OCI-LY1 (cell line): ENCODE measurements around the gene TRIM6.

Experiments used
- H2AFZ ChIP-seq: fragments of 200-600 bp; sonication (generic), shearing (Covaris generic); 2 replicates; pipeline ENCODE4 v1.6.0; 2014; ENCODE audit warnings: antibody characterized with exemption, mild to moderate bottlenecking, low read length
- H3F3A ChIP-seq: fragments of 200-600 bp; sonication (generic), shearing (Covaris generic); 2 replicates; pipeline ENCODE4 v1.6.0; 2014; ENCODE audit warnings: mild to moderate bottlenecking, antibody characterized with exemption, low read length, moderate library complexity; ENCODE audit not compliant: insufficient read depth
- H3K27ac ChIP-seq: fragments of 200-600 bp; sonication (generic); 2 replicates; pipeline ENCODE4 v1.5.1; 2014; ENCODE audit warnings: low read length, mixed run types, mild to moderate bottlenecking, low read depth; ENCODE audit not compliant: poor library complexity, severe bottlenecking
- H3K27me3 ChIP-seq: fragments of 200-600 bp; sonication (generic); 2 replicates; pipeline ENCODE4 v1.6.0; 2014; ENCODE audit warnings: antibody characterized with exemption, mild to moderate bottlenecking, low read length, moderate library complexity; ENCODE audit not compliant: insufficient read depth
- H3K36me3 ChIP-seq: fragments of 200-600 bp; sonication (generic); 2 replicates; pipeline ENCODE4 v1.6.1; 2014; ENCODE audit warnings: mild to moderate bottlenecking, antibody characterized with exemption, low read length, moderate library complexity, mixed read lengths; ENCODE audit not compliant: insufficient read depth
- H3K4me1 ChIP-seq: fragments of 200-600 bp; sonication (generic); 2 replicates; pipeline ENCODE4 v1.5.1; 2014; ENCODE audit warnings: mild to moderate bottlenecking, low read length, moderate library complexity; ENCODE audit not compliant: insufficient read depth, severe bottlenecking
- H3K4me2 ChIP-seq: fragments of 200-600 bp; sonication (generic), shearing (Covaris generic); 2 replicates; pipeline ENCODE4 v1.6.1; 2014; ENCODE audit warnings: low read length
- H3K4me3 ChIP-seq: fragments of 200-600 bp; sonication (generic); 2 replicates; pipeline ENCODE4 v1.5.1; 2014; ENCODE audit warnings: low read length, low read depth, mild to moderate bottlenecking, mixed read lengths; ENCODE audit not compliant: poor library complexity, severe bottlenecking
- H3K79me2 ChIP-seq: fragments of 200-600 bp; shearing (Covaris generic); 2 replicates; pipeline ENCODE4 v1.6.1; 2016; ENCODE audit warnings: mixed run types, low read length, mixed read lengths; ENCODE audit not compliant: insufficient read depth
- H3K9ac ChIP-seq: fragments of 200-600 bp; sonication (generic), shearing (Covaris generic); 2 replicates; pipeline ENCODE4 v1.6.1; 2014; ENCODE audit warnings: mild to moderate bottlenecking, low read length, mixed read lengths
- H3K9me2 ChIP-seq: fragments of 200-600 bp; sonication (generic), shearing (Covaris generic); 2 replicates; pipeline ENCODE4 v1.6.1; 2014; ENCODE audit warnings: low read depth, mild to moderate bottlenecking, low read length, mixed read lengths
- H3K9me3 ChIP-seq: fragments of 200-600 bp; shearing (Covaris generic); 2 replicates; pipeline ENCODE4 v1.6.1; 2014; ENCODE audit warnings: low read length, mixed read lengths
- H4K20me1 ChIP-seq: fragments of 200-600 bp; sonication (generic), shearing (Covaris generic); 2 replicates; pipeline ENCODE4 v1.6.0; 2016; ENCODE audit warnings: mild to moderate bottlenecking, low read length; ENCODE audit not compliant: insufficient read depth
- CTCF ChIP-seq: fragments of 200-600 bp; sonication (generic), shearing (Covaris generic); IDR thresholded peaks from 2 replicates; pipeline ENCODE4 v1.5.1; 2017; ENCODE audit warnings: mild to moderate bottlenecking, antibody characterized with exemption, low read length, moderate library complexity, mixed read lengths
- EZH2 ChIP-seq: fragments of 200-600 bp; sonication (generic), shearing (Covaris generic); IDR thresholded peaks from 2 replicates; pipeline ENCODE4 v1.8.0; 2017; ENCODE audit warnings: borderline replicate concordance, mixed run types, mild to moderate bottlenecking, antibody characterized with exemption, low read length, moderate library complexity, mixed read lengths

Gene TRIM6

GRCh38 chr11:5639953-5640352, 43.5 kb downstream of the TRIM6 start:
- Histone ChIP-seq H3F3A (no peaks in the 10 kb centered on the region), H3K9ac (no peak overlapping the region), H3K9me3 (no peaks in the 10 kb centered on the region), H2AFZ (no peak overlapping the region), H4K20me1 (no peaks in the 10 kb centered on the region), H3K27me3 (no peaks in the 10 kb centered on the region), H3K27ac (no peak overlapping the region), H3K4me2 (no peak overlapping the region), H3K79me2 (no peaks in the 10 kb centered on the region), H3K4me3 (no peak overlapping the region), H3K36me3 (peaks cover 32% of the 10 kb centered on the region), H3K4me1 (no peaks in the 10 kb centered on the region), H3K9me2 (no peaks in the 10 kb centered on the region)
- TF ChIP-seq EZH2, result no peak
- no peak for TF ChIP-seq CTCF

- no peaks in the 10 kb centered on the region for H3K9me2 ChIP-seq
- no peak overlapping the region for H3K4me2 ChIP-seq
- no peak overlapping the region for H3K4me3 ChIP-seq
- H3K79me2 ChIP-seq, result no peaks in the 10 kb centered on the region
- no peaks in the 10 kb centered on the region for H4K20me1 ChIP-seq
- H3K27me3 ChIP-seq, result no peaks in the 10 kb centered on the region
- H3K4me1 ChIP-seq, result no peaks in the 10 kb centered on the region
- no peak overlapping the region for H3K27ac ChIP-seq
- TF ChIP-seq CTCF (no peak), EZH2 (no peak)
- no peak overlapping the region for H2AFZ ChIP-seq
- H3K9ac ChIP-seq, result no peak overlapping the region
- peaks cover 16% of the 10 kb centered on the region for H3K36me3 ChIP-seq
- H3K9me3 ChIP-seq, result no peaks in the 10 kb centered on the region
- no peaks in the 10 kb centered on the region for H3F3A ChIP-seq
These were observed 47.1 kb downstream of the TRIM6 start for GRCh38 chr11:5643585-5643984.

- Histone ChIP-seq H3K9ac (no peak overlapping the region), H2AFZ (no peak overlapping the region), H3K4me2 (no peak overlapping the region), H3K27me3 (no peaks in the 10 kb centered on the region), H3K4me1 (no peaks in the 10 kb centered on the region), H3K36me3 (peaks cover 16% of the 10 kb centered on the region; the same call in 1 of the 2 replicates), H3K9me2 (no peaks in the 10 kb centered on the region), H3K27ac (no peak overlapping the region), H4K20me1 (no peaks in the 10 kb centered on the region), H3K4me3 (no peak overlapping the region), H3K9me3 (no peaks in the 10 kb centered on the region), H3K79me2 (no peaks in the 10 kb centered on the region), H3F3A (no peaks in the 10 kb centered on the region)
- TF ChIP-seq EZH2, result no peak
- no peak for TF ChIP-seq CTCF
These were observed 49.7 kb downstream of the TRIM6 start for GRCh38 chr11:5646139-5646538.
